Measurements from ENCODE around the gene ZNF385D.

The ZNF385D gene

GRCh38 chr3:21744793-21745192 is 6.2 kb downstream of the ZNF385D start:
- Histone ChIP-seq H3K9ac (no peak overlapping the region), H3K4me1 (peaks cover 22 to 42% (median 31%) of the 10 kb centered on the region in 10 experiments), H3K36me3 (peaks cover 0 to 4% (median 0%) of the 10 kb centered on the region in 11 experiments; a peak in 1 of 22 replicates), H3K27ac (peak overlapping the region in 2 of 11 experiments; percentile 68 to 69; a peak in 2 of 22 replicates), H3K9me3 (replicated peaks in 1 of 11) (peaks cover 17 to 28% (median 21%) of the 10 kb centered on the region in 11 experiments), H3K4me3 (no peak overlapping the region), H4K20me1 (no peaks in the 10 kb centered on the region), H3K4me2 (peak overlapping the region in 10 of 11 experiments; percentile 30 to 67 (median 52); a peak in 13 of 22 replicates), H3K27me3 (peaks cover 0 to 4% (median under 1%) of the 10 kb centered on the region in 11 experiments; a peak in 9 of 22 replicates)
- no peak for TF ChIP-seq Cebpa-rat (IDR thresholded peaks at IDR 0.05)

GRCh38 chr3:21738935-21739702 is 11.9 kb downstream of the ZNF385D start:
- H3K27me3 ChIP-seq, result no peaks in the 10 kb centered on the region
- no peak overlapping the region for H3K4me2 ChIP-seq
- H4K20me1 ChIP-seq, result no peaks in the 10 kb centered on the region
- no peak overlapping the region for H3K4me3 ChIP-seq
- H3K27ac ChIP-seq, result no peak overlapping the region
- H3K9ac ChIP-seq, result no peak overlapping the region
- peaks cover 17 to 28% (median 20%) of the 10 kb centered on the region in 11 experiments for H3K9me3 ChIP-seq (replicated peaks in 1 of 11)
- H3K4me1 ChIP-seq, result peaks cover 0 to 6% (median 0%) of the 10 kb centered on the region in 10 experiments; a peak in 2 of 20 replicates
- TF ChIP-seq Cebpa-rat (IDR thresholded peaks at IDR 0.05), result no peak
- peaks cover 0 to 4% (median 0%) of the 10 kb centered on the region in 11 experiments; a peak in 1 of 22 replicates for H3K36me3 ChIP-seq

- Histone ChIP-seq H3K9me3 (replicated peaks in 1 of 11) (peaks cover 12 to 19% (median 14%) of the 10 kb centered on the region in 11 experiments), H3K36me3 (peaks cover 0 to 2% (median 0%) of the 10 kb centered on the region in 11 experiments; a peak in 1 of 22 replicates), H3K4me3 (no peak overlapping the region), H3K4me2 (no peak overlapping the region), H3K4me1 (peaks cover 0 to 3% (median 0%) of the 10 kb centered on the region in 10 experiments; a peak in 2 of 20 replicates), H3K27ac (no peak overlapping the region), H4K20me1 (no peaks in the 10 kb centered on the region), H3K9ac (no peak overlapping the region), H3K27me3 (no peaks in the 10 kb centered on the region)
- no peak for TF ChIP-seq Cebpa-rat (IDR thresholded peaks at IDR 0.05)
These were observed 12.7 kb downstream of the ZNF385D start for GRCh38 chr3:21738283-21738682.

- H4K20me1 ChIP-seq, result no peaks in the 10 kb centered on the region
- no peaks in the 10 kb centered on the region for H3K27me3 ChIP-seq
- peaks cover 0 to 14% (median 0%) of the 10 kb centered on the region in 11 experiments; a peak in 2 of 22 replicates for H3K9me3 ChIP-seq (replicated peaks in 1 of 11)
- no peak overlapping the region for H3K4me2 ChIP-seq
- no peak overlapping the region for H3K4me3 ChIP-seq
- no peak for TF ChIP-seq Cebpa-rat (IDR thresholded peaks at IDR 0.05)
- no peaks in the 10 kb centered on the region for H3K4me1 ChIP-seq
- H3K27ac ChIP-seq, result no peak overlapping the region
- no peaks in the 10 kb centered on the region for H3K36me3 ChIP-seq
- no peak overlapping the region for H3K9ac ChIP-seq
These were observed 16.3 kb downstream of the ZNF385D start for GRCh38 chr3:21734746-21735145.

- Histone ChIP-seq H3K9me3 (replicated peaks in 1 of 11) (peaks cover 13 to 47% (median 25%) of the 10 kb centered on the region in 11 experiments), H3K4me2 (no peak overlapping the region), H3K36me3 (no peaks in the 10 kb centered on the region), H3K27me3 (no peaks in the 10 kb centered on the region), H3K4me1 (no peaks in the 10 kb centered on the region), H3K4me3 (no peak overlapping the region), H4K20me1 (no peaks in the 10 kb centered on the region), H3K27ac (no peak overlapping the region), H3K9ac (no peak overlapping the region)
- TF ChIP-seq Cebpa-rat (IDR thresholded peaks at IDR 0.05), result no peak
These were observed 21.0 kb downstream of the ZNF385D start for GRCh38 chr3:21729888-21730459.

GRCh38 chr3:21729331-21729730 is 21.7 kb downstream of the ZNF385D start:
- Histone ChIP-seq H3K9ac (no peak overlapping the region), H3K4me3 (no peak overlapping the region), H3K36me3 (no peaks in the 10 kb centered on the region), H4K20me1 (no peaks in the 10 kb centered on the region), H3K27ac (no peak overlapping the region), H3K27me3 (no peaks in the 10 kb centered on the region), H3K9me3 (replicated peaks in 1 of 11) (peaks cover 13 to 54% (median 27%) of the 10 kb centered on the region in 11 experiments), H3K4me2 (no peak overlapping the region), H3K4me1 (no peaks in the 10 kb centered on the region)
- TF ChIP-seq Cebpa-rat (IDR thresholded peaks at IDR 0.05), result no peak

GRCh38 chr3:21722768-21723167 is 28.2 kb downstream of the ZNF385D start:
- Histone ChIP-seq H3K4me2 (no peak overlapping the region), H3K9me3 (replicated peaks in 1 of 11) (peaks cover 32 to 71% (median 56%) of the 10 kb centered on the region in 11 experiments), H3K9ac (no peak overlapping the region), H3K36me3 (peaks cover 0 to 8% (median 0%) of the 10 kb centered on the region in 11 experiments; a peak in 2 of 22 replicates), H4K20me1 (no peaks in the 10 kb centered on the region), H3K27me3 (no peaks in the 10 kb centered on the region), H3K27ac (no peak overlapping the region), H3K4me1 (no peaks in the 10 kb centered on the region), H3K4me3 (no peak overlapping the region)
- no peak for TF ChIP-seq Cebpa-rat (IDR thresholded peaks at IDR 0.05)

- Histone ChIP-seq H3K36me3 (peaks cover 0 to 8% (median 0%) of the 10 kb centered on the region in 11 experiments; a peak in 2 of 22 replicates), H3K9ac (no peak overlapping the region), H4K20me1 (no peaks in the 10 kb centered on the region), H3K27ac (no peak overlapping the region), H3K9me3 (replicated peaks in 1 of 11) (peaks cover 31 to 73% (median 53%) of the 10 kb centered on the region in 11 experiments), H3K4me2 (no peak overlapping the region), H3K4me1 (no peaks in the 10 kb centered on the region), H3K4me3 (no peak overlapping the region), H3K27me3 (no peaks in the 10 kb centered on the region)
- TF ChIP-seq Cebpa-rat (IDR thresholded peaks at IDR 0.05), result no peak
These were observed 28.7 kb downstream of the ZNF385D start for GRCh38 chr3:21722301-21722700.

- TF ChIP-seq Cebpa-rat (IDR thresholded peaks at IDR 0.05), result no peak
- H3K4me3 ChIP-seq, result no peak overlapping the region
- H3K27ac ChIP-seq, result no peak overlapping the region
- peaks cover 0 to 10% (median 0%) of the 10 kb centered on the region in 11 experiments; a peak in 4 of 22 replicates for H3K36me3 ChIP-seq
- no peaks in the 10 kb centered on the region for H3K27me3 ChIP-seq
- peaks cover 19 to 63% (median 44%) of the 10 kb centered on the region in 11 experiments; a peak in 21 of 22 replicates for H3K9me3 ChIP-seq (replicated peaks in 1 of 11)
- no peaks in the 10 kb centered on the region for H3K4me1 ChIP-seq
- H4K20me1 ChIP-seq, result no peaks in the 10 kb centered on the region
- no peak overlapping the region for H3K4me2 ChIP-seq
- H3K9ac ChIP-seq, result no peak overlapping the region
These were observed 31.9 kb downstream of the ZNF385D start for GRCh38 chr3:21718943-21719591.
